AG08395 (cell line): ENCODE data around the gene TMEM141.

Source experiments
- DNase-seq: peaks from one replicate; pipeline ENCODE4 v3.0.0; 2012; ENCODE audit warnings: mixed read lengths, low spot score

Gene TMEM141

GRCh38 chr9:136790640-136791515 lies at the start of gene TMEM141:
Gene TMEM141 (plus strand): TSS chr9:136791344. CDS start chr9:136791371, 27 bp downstream.
- peak; percentile 100 for DNase-seq

- no peak for DNase-seq
Measured at GRCh38 chr9:136741883-136742571, 49.1 kb upstream of the TMEM141 start.

GRCh38 chr9:136742591-136743391 lies 48.4 kb upstream of the TMEM141 start, which contains the start of gene LCN10:
Gene LCN10 (minus strand): TSS chr9:136742940. CDS start chr9:136742903, 37 bp downstream.
- DNase-seq: no peak

- DNase-seq: no peak
Measured at GRCh38 chr9:136743639-136744211, 47.4 kb upstream of the TMEM141 start.

- no peak for DNase-seq
Measured at GRCh38 chr9:136744773-136745172, 46.4 kb upstream of the TMEM141 start.

- DNase-seq: no peak
Measured at GRCh38 chr9:136745389-136746154, 45.6 kb upstream of the TMEM141 start.

GRCh38 chr9:136746155-136746490 lies 45.0 kb upstream of the TMEM141 start:
- DNase-seq: no peak

- no peak for DNase-seq
Measured at GRCh38 chr9:136746621-136747020, 44.5 kb upstream of the TMEM141 start.

- no peak for DNase-seq
Measured at GRCh38 chr9:136747161-136748060, 43.7 kb upstream of the TMEM141 start.

GRCh38 chr9:136748201-136748600 lies 42.9 kb upstream of the TMEM141 start, which contains the start of gene LCN6:
Gene LCN6 (minus strand): TSS chr9:136748525. CDS start chr9:136748483, 42 bp downstream.
- no peak for DNase-seq

- no peak for DNase-seq
Measured at GRCh38 chr9:136748666-136749611, 42.2 kb upstream of the TMEM141 start.

GRCh38 chr9:136750526-136750925 lies 40.6 kb upstream of the TMEM141 start:
- DNase-seq: peak; percentile 32

- no peak for DNase-seq
Measured at GRCh38 chr9:136751244-136751643, 39.9 kb upstream of the TMEM141 start.

- DNase-seq: no peak
Measured at GRCh38 chr9:136751814-136752213, 39.3 kb upstream of the TMEM141 start.

GRCh38 chr9:136753371-136754058 lies 37.6 kb upstream of the TMEM141 start:
- DNase-seq: no peak

- no peak for DNase-seq
Measured at GRCh38 chr9:136754059-136754572, 37.0 kb upstream of the TMEM141 start.

- no peak for DNase-seq
Measured at GRCh38 chr9:136754626-136755301, 36.4 kb upstream of the TMEM141 start.
